ENCODE measurements around the gene PIK3R1. TPM values are rescaled to one million over a fixed set of nuclear protein-coding genes. Genes with fewer than 3 reads are reported as not detected.
"Not testable (repeated sequence)": the region's sequence is repeated elsewhere in the genome, so short reads cannot be mapped to it uniquely, and the experiment has no call there.

The PIK3R1 gene
- polyA plus RNA-seq, 3 donors: 77.7 to 90.2 (median 85.2) TPM

DNA sequence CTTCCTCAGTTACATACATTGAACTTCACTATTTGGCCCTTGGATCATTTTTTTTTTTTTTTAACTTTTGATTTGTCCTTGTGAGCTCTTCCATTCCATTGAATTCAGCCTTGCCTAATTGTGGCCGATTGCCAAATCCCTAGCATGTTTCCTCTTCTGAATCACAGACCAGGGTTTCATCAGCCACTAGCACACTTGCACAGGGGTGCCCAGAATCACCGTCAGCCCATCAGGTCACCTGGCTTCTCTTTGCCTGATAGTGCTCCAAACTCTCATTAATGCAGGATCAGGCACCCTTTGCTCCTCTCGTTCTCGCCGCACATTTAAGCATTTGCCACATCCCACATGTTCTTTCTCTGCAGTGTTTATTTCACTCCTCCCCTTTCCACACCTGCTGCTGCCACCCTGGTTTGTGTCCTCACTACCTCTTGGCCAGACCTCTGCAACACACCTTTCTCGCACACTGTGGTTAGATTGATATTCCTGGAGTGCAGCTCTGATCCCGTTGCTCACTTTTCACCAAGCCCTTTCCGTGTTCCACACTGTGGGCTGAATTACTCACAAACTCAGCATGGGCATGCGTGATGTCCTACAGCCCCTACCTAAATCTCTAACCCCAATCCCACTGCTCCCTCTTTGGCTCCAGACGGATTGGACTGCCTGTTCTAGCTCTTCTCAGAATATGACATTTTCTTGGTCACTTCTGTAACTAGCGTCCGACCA, 9.8 kb downstream of the PIK3R1 start:
- no peak for DNase-seq (ENCODE audit: low read depth in 3 of 3, low spot score in 2 of 3)

DNA sequence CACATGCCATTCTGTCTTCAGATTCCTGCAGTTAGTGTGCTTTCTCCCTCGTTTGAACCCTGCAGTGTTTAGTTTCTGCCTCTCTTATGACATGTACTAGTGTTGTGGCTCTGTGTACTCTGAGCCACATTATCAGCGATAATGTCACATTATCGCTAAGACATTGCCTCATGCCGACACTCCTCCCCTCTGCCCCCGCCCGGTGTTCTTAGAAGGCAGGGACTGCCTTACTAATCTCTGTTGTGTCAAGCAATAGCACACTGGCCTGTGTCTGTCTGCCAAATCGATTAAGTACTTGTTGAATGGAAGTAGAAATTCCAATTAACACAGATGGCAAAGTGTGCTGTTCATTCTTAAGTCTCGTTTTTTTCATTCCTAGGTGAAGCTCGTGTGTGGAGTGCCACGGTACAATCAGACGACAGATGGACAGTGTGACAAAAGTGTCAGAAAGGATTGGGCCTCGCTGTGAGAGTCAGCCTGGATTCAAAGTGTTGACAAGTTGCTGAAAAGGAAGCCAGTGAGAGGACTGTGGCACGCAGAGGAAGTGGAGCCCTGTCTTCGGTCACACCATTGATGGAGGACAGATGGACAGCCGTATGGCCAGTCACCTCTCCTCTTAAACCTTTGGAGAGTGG, 10.5 kb downstream of the PIK3R1 start:
- DNase-seq (ENCODE audit: low read depth in 3 of 3, low spot score in 2 of 3): no peak

DNA sequence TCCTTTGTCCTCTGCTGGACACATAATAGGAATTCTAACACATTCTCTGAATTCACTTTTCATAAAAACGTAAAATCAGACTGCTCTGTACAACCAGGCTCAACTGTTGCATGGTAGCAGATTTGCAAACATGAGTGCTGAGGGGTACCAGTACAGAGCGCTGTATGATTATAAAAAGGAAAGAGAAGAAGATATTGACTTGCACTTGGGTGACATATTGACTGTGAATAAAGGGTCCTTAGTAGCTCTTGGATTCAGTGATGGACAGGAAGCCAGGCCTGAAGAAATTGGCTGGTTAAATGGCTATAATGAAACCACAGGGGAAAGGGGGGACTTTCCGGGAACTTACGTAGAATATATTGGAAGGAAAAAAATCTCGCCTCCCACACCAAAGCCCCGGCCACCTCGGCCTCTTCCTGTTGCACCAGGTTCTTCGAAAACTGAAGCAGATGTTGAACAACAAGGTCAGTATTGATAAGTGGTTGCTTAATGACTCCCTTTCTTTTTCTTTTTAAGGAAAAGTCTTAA, 11.1 kb downstream of the PIK3R1 start:
- no peak for DNase-seq (ENCODE audit: low read depth in 3 of 3, low spot score in 2 of 3)

DNA sequence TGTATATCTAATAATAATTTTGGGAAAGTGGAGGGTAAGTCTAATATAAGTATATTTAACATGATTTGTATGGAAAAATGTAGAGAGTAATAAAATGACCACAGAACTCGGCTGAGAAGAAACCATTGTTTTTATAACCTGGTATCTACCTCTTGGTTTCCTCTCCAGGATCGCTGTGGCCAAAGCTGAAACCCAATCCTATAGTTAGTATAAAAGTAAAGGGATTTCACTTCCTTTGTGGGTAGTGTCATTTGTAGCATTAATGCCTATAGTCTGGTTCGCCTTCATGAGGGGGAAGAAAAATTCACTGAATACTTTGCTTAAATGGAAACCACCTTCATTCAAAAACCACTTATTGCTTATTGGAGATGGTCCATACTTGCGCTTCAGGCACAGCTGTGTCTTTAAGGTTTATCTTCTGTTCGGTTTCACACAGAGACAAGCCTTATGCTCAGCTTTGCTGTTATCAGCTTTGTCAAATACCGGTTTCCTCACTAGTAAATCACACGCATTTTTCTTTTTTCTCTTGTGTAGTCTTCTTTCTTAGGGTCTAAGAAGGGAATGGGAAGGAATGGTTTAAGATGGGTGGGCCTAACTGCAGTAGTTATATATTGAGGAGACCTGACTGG, 12.1 kb downstream of the PIK3R1 start:
- DNase-seq (ENCODE audit: low read depth in 3 of 3, low spot score in 2 of 3): no peak

DNA sequence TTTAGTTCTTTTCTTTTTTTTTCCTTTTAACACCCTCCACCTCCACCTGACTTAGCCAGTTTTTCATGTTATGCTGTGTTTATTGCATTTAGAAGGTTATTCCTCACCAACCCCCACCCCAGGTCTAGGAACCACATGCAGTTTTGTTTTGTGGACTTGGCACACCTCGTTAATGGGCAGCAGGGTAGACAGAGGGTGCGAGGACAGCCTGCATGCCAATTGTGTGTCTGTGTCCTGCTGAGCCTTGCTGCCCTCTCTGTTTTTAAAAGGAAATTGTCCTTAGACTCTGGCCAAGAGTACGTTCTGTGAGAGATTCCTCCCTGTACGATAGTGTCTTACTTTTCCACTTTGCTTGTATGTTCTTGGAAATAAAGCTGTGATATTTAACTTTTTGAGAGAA, 13.9 kb downstream of the PIK3R1 start:
- no peak for DNase-seq (ENCODE audit: low read depth in 3 of 3, low spot score in 2 of 3)

DNA sequence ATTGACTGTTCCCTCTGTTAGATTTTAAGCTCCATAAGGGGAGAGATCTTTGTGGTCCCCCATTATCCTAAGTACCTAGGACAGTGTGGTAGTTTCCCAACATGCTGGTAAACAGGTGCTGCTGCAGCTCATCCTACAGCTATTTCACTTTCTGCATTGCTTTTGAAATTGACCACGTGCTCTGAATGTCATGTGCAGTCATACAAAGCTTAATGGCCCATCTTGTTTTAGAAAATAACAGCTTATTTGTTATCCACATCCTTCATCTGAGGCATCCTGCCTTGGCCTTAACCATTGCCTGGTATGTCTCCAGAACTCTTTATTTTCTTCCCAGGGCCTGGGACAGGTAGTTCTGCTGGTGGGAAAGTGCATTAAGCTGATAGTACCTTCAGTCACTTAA, 14.7 kb downstream of the PIK3R1 start:
- no peak for DNase-seq (ENCODE audit: low read depth in 3 of 3, low spot score in 2 of 3)

DNA sequence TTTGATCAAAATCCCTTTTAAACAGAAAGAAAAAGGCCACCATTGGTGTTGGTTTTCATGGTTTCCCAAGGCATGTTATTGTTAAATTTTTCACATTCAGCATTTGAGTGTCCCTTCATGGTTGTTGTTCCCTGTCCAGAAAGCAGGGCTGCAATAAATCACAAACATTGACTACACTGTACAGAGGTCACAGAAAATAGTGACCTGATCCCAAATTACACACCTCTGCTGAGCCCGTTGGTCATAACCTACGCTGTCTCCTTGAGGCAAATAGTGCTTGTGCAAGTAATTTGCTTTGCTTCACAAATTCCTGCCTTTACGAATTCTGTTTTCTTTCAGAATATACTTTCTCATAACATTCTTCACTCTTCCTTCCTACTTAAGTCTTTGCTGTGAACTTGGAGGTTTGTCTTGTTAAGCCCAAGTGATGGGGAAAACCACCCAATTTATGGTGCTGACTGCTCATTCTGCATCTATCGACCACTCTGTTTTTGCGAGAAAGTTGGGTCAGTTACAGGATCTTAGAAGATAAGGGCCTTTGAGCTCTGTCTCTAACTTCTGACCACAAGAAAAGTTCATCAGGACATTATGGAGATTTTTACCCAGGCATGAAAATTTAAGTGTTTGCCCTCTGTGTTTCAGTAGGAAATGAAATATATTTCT, 16.0 kb downstream of the PIK3R1 start:
- no peak for DNase-seq (ENCODE audit: low read depth in 3 of 3, low spot score in 2 of 3)

DNA sequence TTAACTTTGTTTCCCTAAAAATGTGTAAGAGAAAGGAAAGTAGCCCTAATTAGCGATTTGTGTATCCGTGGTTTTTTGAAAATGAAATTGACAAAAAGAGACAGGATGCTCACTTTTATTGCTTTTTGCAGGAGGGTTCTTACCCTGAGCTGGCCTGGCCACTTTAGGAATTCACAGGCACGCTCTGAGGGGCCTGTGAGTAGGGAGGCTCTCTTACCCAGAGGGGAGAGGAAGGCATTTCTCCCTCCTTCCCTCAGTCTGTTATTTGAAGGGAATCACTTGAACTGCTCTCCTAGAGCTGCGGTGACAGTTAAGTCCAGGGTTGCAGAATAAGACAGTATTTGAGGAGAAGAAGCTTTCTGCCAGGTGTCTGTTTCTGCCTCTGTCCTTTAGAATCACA, 16.7 kb downstream of the PIK3R1 start:
- DNase-seq (ENCODE audit: low read depth in 3 of 3, low spot score in 2 of 3): no peak

DNA sequence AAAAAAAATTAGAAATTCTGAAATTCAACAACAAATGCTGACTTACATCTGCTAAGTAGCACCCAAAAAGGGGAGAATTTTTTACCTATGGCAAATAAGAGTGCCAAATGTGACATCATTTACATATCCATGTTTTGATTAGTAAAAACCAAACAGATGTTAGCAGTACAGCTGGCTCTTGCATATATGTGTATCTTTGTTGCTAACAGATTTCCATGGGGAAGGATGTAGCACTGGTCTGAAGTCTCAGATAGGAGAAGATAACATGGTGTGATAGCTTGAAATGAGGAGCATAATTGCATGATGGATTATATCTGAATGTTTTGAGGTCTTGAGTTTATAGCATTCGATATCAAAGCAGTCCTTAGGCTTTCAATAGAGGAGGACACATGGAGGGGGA, 17.5 kb downstream of the PIK3R1 start:
- DNase-seq (ENCODE audit: low read depth in 3 of 3, low spot score in 2 of 3): no peak

DNA sequence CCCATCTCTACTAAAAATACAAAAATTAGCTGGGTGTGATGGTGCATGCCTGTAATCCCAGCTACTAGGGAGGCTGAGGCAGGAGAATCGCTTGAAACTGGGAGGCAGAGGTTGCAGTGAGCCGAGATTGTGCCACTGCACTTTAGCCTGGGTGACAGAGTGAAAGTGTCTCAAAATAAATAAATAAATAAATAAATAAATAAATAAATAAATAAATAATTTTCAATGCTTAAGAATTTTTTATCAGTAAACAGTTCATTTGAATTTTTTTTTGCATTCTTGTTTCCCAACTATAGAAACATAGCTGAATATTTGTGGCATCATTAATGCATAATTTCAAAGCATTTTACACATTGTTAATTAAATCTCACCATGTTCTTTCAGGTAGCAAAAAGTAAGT, 19.7 kb downstream of the PIK3R1 start:
- not testable (repeated sequence) for DNase-seq (ENCODE audit: low read depth in 3 of 3, low spot score in 2 of 3)

DNA sequence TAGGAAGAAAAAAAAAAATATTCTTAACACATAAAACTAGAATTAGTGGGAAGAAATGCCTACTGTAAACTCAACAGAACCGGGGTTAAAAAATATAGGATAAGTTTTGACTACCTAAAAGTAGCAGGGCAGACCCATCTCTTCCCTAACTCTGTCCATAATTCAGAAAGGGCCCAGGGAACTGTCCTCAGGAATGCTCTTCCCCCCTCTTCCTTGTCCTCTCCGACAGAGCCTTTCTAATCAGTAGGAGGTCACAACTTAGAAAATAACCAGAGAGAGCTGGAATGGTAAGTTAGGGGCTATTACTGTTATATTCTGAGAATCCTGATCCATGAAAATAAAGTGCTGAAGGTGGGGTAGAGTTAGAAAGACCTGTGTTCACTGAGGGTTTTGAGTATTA, 22.2 kb downstream of the PIK3R1 start:
- DNase-seq (ENCODE audit: low read depth in 3 of 3, low spot score in 2 of 3): no peak

DNA sequence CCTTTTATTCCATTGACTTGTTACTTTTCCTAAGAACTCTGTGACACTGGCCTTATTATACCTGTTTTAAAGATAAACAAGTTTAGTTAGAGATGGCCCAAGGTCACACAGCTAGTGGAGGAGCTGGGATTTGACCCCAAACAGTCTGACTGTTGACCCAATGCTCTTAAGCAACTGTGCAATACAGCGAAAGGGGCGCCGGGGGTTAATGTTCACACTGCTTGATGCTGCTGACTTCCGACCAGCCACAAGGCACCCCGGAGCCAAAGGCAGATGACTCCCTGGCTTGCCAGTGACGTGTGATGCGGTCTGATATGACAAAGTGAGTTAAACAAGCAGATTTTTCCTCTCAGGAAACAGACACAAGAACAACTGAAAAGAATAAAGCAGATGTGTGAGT, 23.9 kb downstream of the PIK3R1 start:
- no peak for DNase-seq (ENCODE audit: low read depth in 3 of 3, low spot score in 2 of 3)

DNA sequence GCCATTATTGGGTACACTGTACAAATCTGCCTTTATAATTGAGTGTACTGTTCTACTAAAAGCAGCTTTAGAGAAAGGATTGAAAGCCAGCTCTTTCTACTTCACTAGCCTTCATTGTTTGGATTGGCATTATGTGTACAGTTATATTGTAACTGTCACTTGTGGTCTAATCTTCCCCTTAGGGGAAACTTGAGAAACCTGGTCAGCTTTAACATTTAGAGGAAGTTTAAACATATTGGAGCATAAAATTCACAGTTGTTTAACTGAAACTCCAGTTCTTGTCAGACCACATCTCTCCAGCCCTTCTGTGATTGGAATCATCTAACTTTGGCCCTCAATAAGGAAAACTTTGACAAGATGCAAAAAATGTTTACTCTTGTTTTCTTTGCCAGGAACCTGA, 24.6 kb downstream of the PIK3R1 start:
- DNase-seq (ENCODE audit: low read depth in 3 of 3, low spot score in 2 of 3): no peak

DNA sequence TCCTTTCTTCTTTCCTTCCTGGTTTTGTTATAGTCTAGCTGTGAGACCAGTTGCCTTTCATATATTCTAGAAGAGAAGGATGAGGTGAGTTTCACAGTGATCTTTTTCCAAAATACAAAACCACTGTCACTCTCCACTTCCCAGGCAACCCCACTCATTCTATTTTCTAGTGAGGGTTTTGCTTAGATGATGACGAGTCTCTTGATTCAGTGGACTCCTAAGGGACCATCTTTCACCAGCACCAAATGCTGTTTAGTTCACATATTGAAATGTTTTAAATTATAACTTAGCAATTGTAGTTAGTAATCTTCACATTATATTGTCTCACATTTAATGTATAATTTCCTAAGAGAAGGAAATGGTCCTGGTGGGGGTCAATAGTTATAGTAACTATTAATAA, 25.2 kb downstream of the PIK3R1 start:
- no peak for DNase-seq (ENCODE audit: low read depth in 3 of 3, low spot score in 2 of 3)

DNA sequence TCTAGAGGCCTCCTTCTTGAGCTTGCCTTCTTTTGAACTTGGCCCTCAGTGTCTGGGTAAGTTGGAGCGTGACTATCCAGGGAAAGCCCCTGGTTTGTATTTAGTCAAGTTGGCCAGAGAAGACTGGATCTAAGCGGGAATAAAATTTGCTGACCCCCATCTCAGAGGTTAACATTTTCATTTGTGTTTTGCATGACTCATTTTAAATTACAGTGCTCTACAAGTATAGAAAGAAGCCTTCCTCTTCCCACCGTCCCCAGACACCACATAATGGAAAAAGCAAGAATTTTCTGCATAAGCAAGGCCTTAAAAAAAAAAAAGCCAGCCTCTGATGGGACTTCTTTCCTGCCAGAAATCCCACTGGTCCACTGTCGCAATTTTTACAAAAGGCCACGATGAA, 27.2 kb downstream of the PIK3R1 start:
- no peak for DNase-seq (ENCODE audit: low read depth in 3 of 3, low spot score in 2 of 3)

DNA sequence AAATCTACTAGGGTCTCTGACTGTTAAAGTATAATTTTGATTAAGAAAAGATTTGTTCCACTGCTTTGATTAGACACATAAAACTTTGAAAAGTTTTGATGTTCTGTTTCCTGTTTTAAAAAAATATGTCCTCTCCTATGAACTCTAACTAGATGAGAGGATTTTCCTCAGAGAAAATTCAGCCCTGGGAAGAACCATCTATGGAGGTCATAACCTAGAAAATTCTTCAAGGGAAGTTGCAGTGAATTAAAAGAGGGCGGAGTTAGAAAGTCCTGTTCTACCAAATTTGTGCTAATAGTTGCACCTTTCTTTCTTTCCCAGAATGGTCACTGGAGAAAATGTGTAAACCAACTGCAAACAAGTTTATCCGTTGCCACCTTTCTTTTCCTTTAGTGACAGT, 27.7 kb downstream of the PIK3R1 start:
- DNase-seq (ENCODE audit: low read depth in 3 of 3, low spot score in 2 of 3): no peak

DNA sequence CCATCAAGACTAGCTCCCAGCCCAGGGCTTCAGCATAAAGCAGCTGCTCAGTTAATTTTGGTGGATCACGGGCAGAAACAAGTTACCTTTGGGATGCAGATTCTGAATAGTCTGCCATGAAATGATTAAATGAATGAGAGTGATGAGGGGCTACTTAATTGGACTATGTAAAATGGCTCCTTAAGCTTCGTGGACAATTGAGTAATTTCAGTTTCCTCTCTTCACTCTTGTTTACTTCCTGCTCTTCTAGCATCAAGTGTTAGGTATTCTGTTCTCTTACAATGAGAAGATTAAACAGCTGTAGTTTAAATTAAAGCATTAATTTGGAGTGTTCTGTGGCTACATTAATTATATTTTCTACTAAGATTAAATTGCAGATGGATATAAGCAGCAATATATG, 28.1 kb downstream of the PIK3R1 start:
- no peak for DNase-seq (ENCODE audit: low read depth in 3 of 3, low spot score in 2 of 3)

DNA sequence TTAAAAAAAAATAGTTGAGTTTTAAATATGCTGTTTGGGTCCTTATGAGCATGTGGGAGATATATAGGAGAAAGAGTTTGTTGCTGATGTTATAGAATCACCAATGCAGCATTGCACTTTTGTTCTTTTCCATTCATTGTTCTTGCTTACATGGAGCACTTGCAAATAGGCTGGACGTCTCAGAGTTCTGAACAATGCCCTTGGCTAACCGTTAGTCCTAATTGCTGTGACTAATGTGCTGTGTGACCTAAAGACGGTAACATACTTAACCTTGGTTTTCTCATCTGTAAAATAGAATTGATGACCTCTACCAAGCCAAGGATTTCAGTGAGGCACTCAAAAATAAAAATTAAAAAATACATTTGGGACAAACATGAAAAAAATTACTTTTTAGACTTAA, 29.8 kb downstream of the PIK3R1 start:
- no peak for DNase-seq (ENCODE audit: low read depth in 3 of 3, low spot score in 2 of 3)

DNA sequence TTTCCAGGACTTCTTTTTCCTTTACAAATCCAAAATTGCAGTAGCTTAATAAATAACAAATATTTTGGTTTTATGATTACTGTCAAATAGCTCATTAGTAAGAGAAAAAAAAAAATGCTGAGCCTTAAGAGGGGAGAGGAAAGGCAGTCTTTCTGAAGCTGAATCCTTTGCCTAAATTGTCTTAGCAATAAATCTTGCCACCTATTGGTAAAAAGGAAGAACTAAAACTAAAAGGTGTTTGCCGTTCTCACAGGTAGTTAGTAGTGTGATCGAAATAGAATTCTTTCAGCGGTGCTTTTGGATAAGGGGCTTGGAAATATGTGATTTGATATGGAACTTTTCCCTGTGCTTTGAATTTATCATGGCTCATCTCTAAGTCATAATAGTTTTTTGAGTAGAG, 31.2 kb downstream of the PIK3R1 start:
- DNase-seq (ENCODE audit: low read depth in 3 of 3, low spot score in 2 of 3): no peak

DNA sequence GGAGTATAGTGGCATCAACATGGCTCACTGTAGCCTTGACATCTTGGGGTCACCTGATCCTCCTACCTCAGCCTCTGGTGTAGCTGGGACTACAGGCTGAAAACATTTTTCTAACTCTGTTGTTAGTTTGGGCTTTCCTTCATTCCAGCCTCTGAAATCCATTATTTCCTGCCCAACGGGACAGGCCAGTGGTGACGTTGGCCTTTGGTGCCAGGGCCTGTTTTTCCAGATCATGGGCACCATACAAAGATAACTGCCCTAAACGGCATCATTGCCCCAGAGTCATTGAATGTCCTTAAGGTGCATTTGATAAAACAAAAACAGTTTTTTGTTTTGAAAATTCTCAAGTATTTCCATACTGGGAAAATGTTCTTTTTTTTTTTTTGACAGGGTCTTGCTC, 32.1 kb downstream of the PIK3R1 start:
- DNase-seq (ENCODE audit: low read depth in 3 of 3, low spot score in 2 of 3): no peak

DNA sequence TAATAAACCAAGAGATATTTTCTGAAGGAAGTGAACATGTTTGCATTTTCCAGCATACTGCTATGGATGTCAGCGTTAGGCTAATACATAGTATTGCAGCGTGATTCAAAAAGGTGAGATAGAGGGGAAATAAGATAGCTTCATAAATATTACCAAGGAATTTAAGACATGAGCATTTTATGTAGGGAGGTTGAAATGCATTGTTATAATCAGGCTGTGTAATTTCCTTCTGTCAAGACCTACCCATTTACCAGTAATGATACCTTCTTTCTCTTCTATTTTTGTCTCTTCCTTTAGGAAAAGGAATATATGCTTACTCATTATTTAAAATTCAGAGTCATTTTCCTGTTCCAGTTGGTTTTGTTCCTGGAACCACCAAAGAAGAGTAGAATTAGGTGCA, 33.3 kb downstream of the PIK3R1 start:
- no peak for DNase-seq (ENCODE audit: low read depth in 3 of 3, low spot score in 2 of 3)

DNA sequence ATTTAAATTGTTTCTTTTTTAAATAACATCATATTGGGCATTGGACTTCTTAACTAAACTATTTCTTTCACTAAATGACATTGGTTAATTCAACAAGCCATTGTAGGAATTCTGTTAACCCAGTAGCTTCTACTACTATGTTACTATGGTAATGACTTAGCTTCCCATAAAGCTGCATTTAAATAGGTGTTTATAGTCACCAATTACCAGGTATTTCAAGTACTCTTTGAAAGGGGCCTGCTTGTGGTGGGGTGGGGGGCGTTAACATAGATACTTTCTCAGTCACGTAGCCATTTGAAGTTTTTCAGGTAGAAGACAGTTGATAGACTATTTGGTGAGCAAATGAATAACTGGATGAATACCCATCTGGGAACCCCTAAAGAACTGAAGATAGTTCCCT, 34.0 kb downstream of the PIK3R1 start:
- no peak for DNase-seq (ENCODE audit: low read depth in 3 of 3, low spot score in 2 of 3)
